RCC 7860 (cell line): ENCODE measurements around the gene ANTXR1.
"Not testable (repeated sequence)": the region's sequence is repeated elsewhere in the genome, so short reads cannot be mapped to it uniquely, and the experiment has no call there.

ENCODE experiments used
- DNase-seq: peaks from one replicate; pipeline ENCODE4 v3.0.0-alpha.2; 2015; ENCODE audit warnings: low spot score
- FAIRE-seq: peaks from 2 replicates; lab custom pipeline; 2012; peaks lifted over from hg19 to GRCh38; lab: Jason Lieb, UNC

ANTXR1 gene

GRCh38 chr2:69157441-69157840, 144.5 kb downstream of the ANTXR1 start:
- DNase-seq (no peak), FAIRE-seq (no peak)

- DNase-seq (no peak), FAIRE-seq (no peak)
Observed at GRCh38 chr2:69159986-69160385, 147.0 kb downstream of the ANTXR1 start.

GRCh38 chr2:69162057-69162456, 149.1 kb downstream of the ANTXR1 start:
- no peak for FAIRE-seq

GRCh38 chr2:69163109-69163508, 150.1 kb downstream of the ANTXR1 start:
- peak; percentile 84 for FAIRE-seq
- DNase-seq, result peak; percentile 84

More at GRCh38 chr2:69162057-69162456, 149.1 kb downstream of the ANTXR1 start:
- DNase-seq, result no peak

- DNase-seq (no peak), FAIRE-seq (no peak)
Observed at GRCh38 chr2:69163556-69163955, 150.6 kb downstream of the ANTXR1 start.

GRCh38 chr2:69164061-69164778, 151.2 kb downstream of the ANTXR1 start:
- no peak for FAIRE-seq

GRCh38 chr2:69165091-69165880, 152.3 kb downstream of the ANTXR1 start:
- DNase-seq, result no peak

More at GRCh38 chr2:69164061-69164778, 151.2 kb downstream of the ANTXR1 start:
- peak; percentile 67 for DNase-seq

GRCh38 chr2:69166465-69166811, 153.5 kb downstream of the ANTXR1 start:
- FAIRE-seq, result no peak
- no peak for DNase-seq

More at GRCh38 chr2:69165091-69165880, 152.3 kb downstream of the ANTXR1 start:
- FAIRE-seq, result no peak

- DNase-seq, result no peak
- no peak for FAIRE-seq
Observed at GRCh38 chr2:69166812-69167468, 154.0 kb downstream of the ANTXR1 start.

GRCh38 chr2:69167469-69167822, 154.5 kb downstream of the ANTXR1 start:
- DNase-seq (no peak), FAIRE-seq (no peak)

GRCh38 chr2:69168144-69168813, 155.3 kb downstream of the ANTXR1 start:
- FAIRE-seq, result no peak
- peak; percentile 45 for DNase-seq

- DNase-seq, result no peak
- no peak for FAIRE-seq
Observed at GRCh38 chr2:69168950-69169654, 156.1 kb downstream of the ANTXR1 start.

- FAIRE-seq (peak; percentile 78), DNase-seq (peak; percentile 90)
Observed at GRCh38 chr2:69169655-69170389, 156.8 kb downstream of the ANTXR1 start.

- FAIRE-seq (no peak), DNase-seq (no peak)
Observed at GRCh38 chr2:69170661-69171060, 157.7 kb downstream of the ANTXR1 start.

- FAIRE-seq (no peak), DNase-seq (no peak)
Observed at GRCh38 chr2:69171116-69171896, 158.3 kb downstream of the ANTXR1 start.

GRCh38 chr2:69171897-69172525, 159.0 kb downstream of the ANTXR1 start:
- no peak for DNase-seq
- FAIRE-seq, result no peak

GRCh38 chr2:69173706-69174105, 160.7 kb downstream of the ANTXR1 start:
- no peak for DNase-seq
- FAIRE-seq, result no peak

- DNase-seq, FAIRE-seq: not testable (repeated sequence)
Observed at GRCh38 chr2:69174211-69174610, 161.2 kb downstream of the ANTXR1 start.
